ENCODE data around the gene CACNA1A. TPM values are rescaled to one million over a fixed set of nuclear protein-coding genes. Genes with fewer than 3 reads are reported as not detected.

CACNA1A gene
- total and polyA plus RNA-seq, 2 experiments from 2014 or later, result 2.0 TPM

- H3K9me3 ChIP-seq (ENCODE audit: low read depth), result no peaks in the 10 kb centered on the region
- H3K4me3 ChIP-seq, result no peak overlapping the region
- H3K79me2 ChIP-seq, result no peaks in the 10 kb centered on the region
- H4K20me1 ChIP-seq (ENCODE audit: insufficient read depth, poor library complexity, severe bottlenecking), result no peaks in the 10 kb centered on the region
- H3K36me3 ChIP-seq (replicated peaks; ENCODE audit: insufficient read depth, low read depth), result no peaks in the 10 kb centered on the region
- no peak for DNase-seq (ENCODE audit: low spot score)
- H3K27me3 ChIP-seq, result no peaks in the 10 kb centered on the region
- H2AFZ ChIP-seq, result no peak overlapping the region
- WGBS (ENCODE audit: low lambda C conversion rate, missing lambda C conversion rate), result 71% methylated on average over 13 of the region's 13 CpGs
- no peaks in the 10 kb centered on the region for H3K4me1 ChIP-seq (ENCODE audit: insufficient read depth)
- no peak overlapping the region for H3K27ac ChIP-seq
- TF ChIP-seq EZH2 (IDR thresholded peaks at IDR 0.05; ENCODE audit: borderline replicate concordance), result no peak
- TF ChIP-seq CTCF (IDR thresholded peaks at IDR 0.05; ENCODE audit: poor library complexity), result no peak
- no peak for TF ChIP-seq EZH2phosphoT487 (IDR thresholded peaks at IDR 0.05; ENCODE audit: low read depth, severe bottlenecking, unreplicated experiment)
- no peak overlapping the region for H3K4me2 ChIP-seq
- H3K9me2 ChIP-seq (replicated peaks; ENCODE audit: insufficient read depth), result no peaks in the 10 kb centered on the region
These were observed 221.1 kb downstream of the CACNA1A start for GRCh38 chr19:13284929-13285928.

- Histone ChIP-seq H3K4me3 (no peak overlapping the region), H3K9me2 (replicated peaks; ENCODE audit: insufficient read depth) (no peaks in the 10 kb centered on the region), H3K4me1 (ENCODE audit: insufficient read depth) (no peaks in the 10 kb centered on the region), H3K27me3 (no peaks in the 10 kb centered on the region), H3K79me2 (no peaks in the 10 kb centered on the region), H3K27ac (no peak overlapping the region), H2AFZ (no peak overlapping the region), H3K4me2 (no peak overlapping the region), H4K20me1 (ENCODE audit: insufficient read depth, poor library complexity, severe bottlenecking) (no peaks in the 10 kb centered on the region), H3K9me3 (ENCODE audit: low read depth) (no peaks in the 10 kb centered on the region), H3K36me3 (replicated peaks; ENCODE audit: insufficient read depth, low read depth) (no peaks in the 10 kb centered on the region)
- DNase-seq (ENCODE audit: low spot score), result no peak
- 47% methylated on average over 1 of the region's 1 CpG for WGBS (ENCODE audit: low lambda C conversion rate, missing lambda C conversion rate)
- no peak for TF ChIP-seq CTCF (IDR thresholded peaks at IDR 0.05; ENCODE audit: poor library complexity)
- no peak for TF ChIP-seq EZH2 (IDR thresholded peaks at IDR 0.05; ENCODE audit: borderline replicate concordance)
- no peak for TF ChIP-seq EZH2phosphoT487 (IDR thresholded peaks at IDR 0.05; ENCODE audit: low read depth, severe bottlenecking, unreplicated experiment)
These were observed 222.4 kb downstream of the CACNA1A start for GRCh38 chr19:13283871-13284270.

GRCh38 chr19:13282486-13283065 lies 223.7 kb downstream of the CACNA1A start:
- no peak overlapping the region for H3K4me2 ChIP-seq
- H3K9me2 ChIP-seq (replicated peaks; ENCODE audit: insufficient read depth), result no peaks in the 10 kb centered on the region
- no peaks in the 10 kb centered on the region for H3K4me1 ChIP-seq (ENCODE audit: insufficient read depth)
- H4K20me1 ChIP-seq (ENCODE audit: insufficient read depth, poor library complexity, severe bottlenecking), result no peaks in the 10 kb centered on the region
- no peaks in the 10 kb centered on the region for H3K36me3 ChIP-seq (replicated peaks; ENCODE audit: insufficient read depth, low read depth)
- no peak overlapping the region for H3K27ac ChIP-seq
- no peak overlapping the region for H2AFZ ChIP-seq
- no peaks in the 10 kb centered on the region for H3K79me2 ChIP-seq
- TF ChIP-seq EZH2phosphoT487 (IDR thresholded peaks at IDR 0.05; ENCODE audit: low read depth, severe bottlenecking, unreplicated experiment) (no peak), EZH2 (IDR thresholded peaks at IDR 0.05; ENCODE audit: borderline replicate concordance) (no peak), CTCF (IDR thresholded peaks at IDR 0.05; ENCODE audit: poor library complexity) (no peak)
- 87% methylated on average over 8 of the region's 8 CpGs for WGBS (ENCODE audit: low lambda C conversion rate, missing lambda C conversion rate)
- H3K27me3 ChIP-seq, result no peaks in the 10 kb centered on the region
- DNase-seq (ENCODE audit: low spot score), result no peak
- H3K4me3 ChIP-seq, result no peak overlapping the region
- no peaks in the 10 kb centered on the region for H3K9me3 ChIP-seq (ENCODE audit: low read depth)
